HCT116 (cell line): Measurements from ENCODE around the gene TTLL3. TPM values are rescaled to one million over a fixed set of nuclear protein-coding genes. Genes with fewer than 3 reads are reported as not detected.

ENCODE experiments used
- ATAC-seq: fragments of 200-7000 bp; cut with Tn5 transposase; 2 replicates; pipeline ENCODE4 v1.9.1; 2020; ENCODE audit warnings: mild to moderate bottlenecking, moderate library complexity
- BruUV-seq: library from RNA; stranded (reverse); fragments of 400-500 nt; replicated peaks from 2 replicates; lab custom pipeline; 2021; lab: Mats Ljungman, UMichigan
- CTCF ChIA-PET: fragments of 300-600 bp; sonication (Branson Sonifier 250); formaldehyde crosslinking; loops from one replicate; lab custom pipeline; 2021; ENCODE audit warnings: antibody characterized with exemption; lab: Charles Lee
- POLR2A ChIA-PET: fragments of 300-600, 350-600 bp; sonication (Branson Sonifier 250); formaldehyde crosslinking; loops from one replicate; lab custom pipeline; 2021; ENCODE audit warnings: antibody characterized with exemption; lab: Charles Lee
- RAD21 ChIA-PET, 2 experiments: fragments of 300-600 bp; sonication (Branson Sonifier 250); formaldehyde crosslinking; loops; one replicate each; lab custom pipeline; 2023; ENCODE audit warnings: low total read pairs in 2 of 2; ENCODE audit not compliant: uncharacterized antibody in 2 of 2, unreplicated experiment in 2 of 2, low non-redundant PET in 1 of 2; lab: Charles Lee
- DNase-seq: peaks from one replicate; pipeline ENCODE4 v3.0.0-alpha.2; 2010; ENCODE audit warnings: low read depth, low spot score
- H2AFZ ChIP-seq: fragments of 200-600 bp; shearing (Covaris generic), sonication (generic); 2 replicates; pipeline ENCODE4 v1.6.1; 2017; ENCODE audit warnings: low read depth, mixed run types, mixed read lengths, antibody characterized with exemption, low read length; ENCODE audit not compliant: poor library complexity, severe bottlenecking
- H3K27ac ChIP-seq: 2 replicates; pipeline ENCODE4 v1.5.1; 2012; ENCODE audit warnings: low read depth, low read length
- H3K27me3 ChIP-seq: fragments of 200-600 bp; sonication (generic); 2 replicates; pipeline ENCODE4 v1.6.1; 2016; ENCODE audit warnings: mixed run types, low read length, mixed read lengths; ENCODE audit not compliant: insufficient read depth
- H3K36me3 ChIP-seq, 2 experiments: fragments of 200-500 bp in 1 of 2; fragments of 200-600 bp in 1 of 2; sonication (Bioruptor generic) in 1 of 2; sonication (generic) in 1 of 2; 2 replicates each; pipeline versions ENCODE4 v1.5.1 to v1.6.1; 2014 to 2016; ENCODE audit warnings: low read length in 2 of 2, inconsistent platforms in 1 of 2, mixed read lengths in 1 of 2, mixed run types in 1 of 2; ENCODE audit not compliant: insufficient read depth in 2 of 2, control insufficient read depth in 1 of 2
- H3K4me1 ChIP-seq, 2 experiments: fragments of 200-600 bp in 1 of 2; sonication (generic) in 1 of 2; 2 replicates each; pipeline versions ENCODE4 v1.5.1 to v1.6.1; 2012 to 2017; ENCODE audit warnings: low read length in 2 of 2, inconsistent platforms in 1 of 2, mild to moderate bottlenecking in 1 of 2, mixed read lengths in 1 of 2, mixed run types in 1 of 2, moderate library complexity in 1 of 2; ENCODE audit not compliant: insufficient read depth in 2 of 2, control insufficient read depth in 1 of 2
- H3K4me2 ChIP-seq: fragments of 200-600 bp; sonication (generic); 2 replicates; pipeline ENCODE4 v1.6.1; 2017; ENCODE audit warnings: mixed run types, low read length, mixed read lengths
- H3K4me3 ChIP-seq, 2 experiments: fragments of 200-600 bp in 1 of 2; sonication (generic) in 1 of 2; replicated peaks in 1 of 2; 2 replicates each; pipeline ENCODE4 v1.5.1; 2011 to 2016; ENCODE audit warnings: low read length in 2 of 2, control low read depth in 1 of 2, low read depth in 1 of 2, mild to moderate bottlenecking in 1 of 2, mixed read lengths in 1 of 2, mixed run types in 1 of 2
- H3K79me2 ChIP-seq: fragments of 200-600 bp; sonication (generic); 2 replicates; pipeline ENCODE4 v1.6.1; 2017; ENCODE audit warnings: mild to moderate bottlenecking, mixed run types, low read length, moderate library complexity, mixed read lengths; ENCODE audit not compliant: insufficient read depth
- H3K9ac ChIP-seq: fragments of 200-600 bp; sonication (generic); 2 replicates; pipeline ENCODE4 v1.6.1; 2016; ENCODE audit warnings: low read length, mixed read lengths
- H3K9me2 ChIP-seq: fragments of 200-600 bp; sonication (generic), shearing (Covaris generic); 2 replicates; pipeline ENCODE4 v1.6.1; 2017; ENCODE audit warnings: mixed run types, mild to moderate bottlenecking, moderate library complexity; ENCODE audit not compliant: insufficient read depth
- H3K9me3 ChIP-seq, 2 experiments: fragments of 200-500 bp in 1 of 2; fragments of 200-600 bp in 1 of 2; sonication (Bioruptor generic) in 1 of 2; sonication (generic) in 1 of 2; 2 replicates each; pipeline ENCODE4 v1.6.1; 2014 to 2017; ENCODE audit warnings: low read length in 2 of 2, mixed read lengths in 2 of 2, inconsistent platforms in 1 of 2, low read depth in 1 of 2, mild to moderate bottlenecking in 1 of 2, mixed run types in 1 of 2, moderate library complexity in 1 of 2; ENCODE audit not compliant: control insufficient read depth in 1 of 2, insufficient read depth in 1 of 2
- H4K20me1 ChIP-seq: fragments of 200-600 bp; sonication (generic), shearing (Covaris generic); 2 replicates; pipeline ENCODE4 v1.6.1; 2017; ENCODE audit warnings: mixed run types, mild to moderate bottlenecking, moderate library complexity; ENCODE audit not compliant: insufficient read depth
- ATF3 ChIP-seq: IDR thresholded peaks from 2 replicates; pipeline ENCODE4 v1.6.1; 2012
- CEBPB ChIP-seq: IDR thresholded peaks from 2 replicates; pipeline ENCODE4 v1.6.1; 2012; ENCODE audit warnings: low read depth
- ELF1 ChIP-seq: IDR thresholded peaks from 2 replicates; pipeline ENCODE4 v1.6.1; 2012; ENCODE audit warnings: low read depth, borderline replicate concordance
- EZH2 ChIP-seq: fragments of 200-600 bp; sonication (generic); IDR thresholded peaks from 2 replicates; pipeline ENCODE4 v1.6.1; 2017; ENCODE audit warnings: antibody characterized with exemption, mixed run types
- EZH2phosphoT487 ChIP-seq: fragments of 200-600 bp; IDR thresholded peaks from 2 replicates; pipeline ENCODE4 v1.6.1; 2018; ENCODE audit warnings: antibody characterized with exemption, borderline replicate concordance
- POLR2A ChIP-seq: IDR thresholded peaks from 2 replicates; pipeline ENCODE4 v1.7.0; 2011; ENCODE audit warnings: borderline replicate concordance; ENCODE audit not compliant: insufficient read depth, insufficient read length; ENCODE audit errors: extremely low read depth
- POLR2AphosphoS5 ChIP-seq: IDR thresholded peaks from 2 replicates; pipeline ENCODE4 v1.6.1; 2011; ENCODE audit warnings: mild to moderate bottlenecking, low read depth, low read length, moderate library complexity
- RAD21 ChIP-seq: IDR thresholded peaks from 2 replicates; pipeline ENCODE4 v1.6.1; 2012; ENCODE audit warnings: low read depth, mild to moderate bottlenecking
- SP1 ChIP-seq: IDR thresholded peaks from 2 replicates; pipeline ENCODE4 v1.6.1; 2012; ENCODE audit warnings: low read depth
- SRF ChIP-seq: IDR thresholded peaks from 2 replicates; pipeline ENCODE4 v1.6.1; 2012; ENCODE audit warnings: low read depth
- ZBTB33 ChIP-seq: IDR thresholded peaks from 2 replicates; pipeline ENCODE4 v1.6.1; 2011; ENCODE audit warnings: mild to moderate bottlenecking, low read length, moderate library complexity; ENCODE audit not compliant: insufficient replicate concordance; ENCODE audit errors: extremely low read depth
- ZFX ChIP-seq: fragments of 450-650 bp; IDR thresholded peaks from 2 replicates; pipeline ENCODE4 v1.6.1; 2017
- ZNF274 ChIP-seq: fragments of 200-500 bp; sonication (Bioruptor generic); IDR thresholded peaks from 2 replicates; pipeline ENCODE4 v1.6.1; 2014; ENCODE audit warnings: mild to moderate bottlenecking, low read depth, low read length, inconsistent platforms
- intact Hi-C: fragments of 100-400 bp; cut with micrococcal nuclease; formaldehyde crosslinking; loops from 2 replicates; pipeline ENCODE4 v1.10.0; 2022
- total RNA-seq: library from RNA; stranded (reverse); gene quantifications from one replicate; pipeline ENCODE4 v1.2.1, GENCODE V29; 2021; ENCODE audit not compliant: unreplicated experiment
- TF ChIP-seq, protein P1 (sequence below), 3 experiments: fragments of 200-600 bp in 1 of 3; sonication (generic) in 1 of 3; IDR thresholded peaks in 2 of 3; conservative IDR thresholded peaks in 1 of 3; 2 replicates each; pipeline ENCODE4 v1.5.1; 2012 to 2017; ENCODE audit warnings: low read depth in 2 of 3, low read length in 2 of 3, antibody characterized with exemption in 1 of 3, borderline replicate concordance in 1 of 3, control low read depth in 1 of 3, mild to moderate bottlenecking in 1 of 3, mixed read lengths in 1 of 3, mixed run types in 1 of 3, moderate library complexity in 1 of 3; ENCODE audit not compliant: insufficient read depth in 1 of 3

The TTLL3 gene
- total RNA-seq, 1 experiment from 2014 or later = 40.3 TPM

DNA sequence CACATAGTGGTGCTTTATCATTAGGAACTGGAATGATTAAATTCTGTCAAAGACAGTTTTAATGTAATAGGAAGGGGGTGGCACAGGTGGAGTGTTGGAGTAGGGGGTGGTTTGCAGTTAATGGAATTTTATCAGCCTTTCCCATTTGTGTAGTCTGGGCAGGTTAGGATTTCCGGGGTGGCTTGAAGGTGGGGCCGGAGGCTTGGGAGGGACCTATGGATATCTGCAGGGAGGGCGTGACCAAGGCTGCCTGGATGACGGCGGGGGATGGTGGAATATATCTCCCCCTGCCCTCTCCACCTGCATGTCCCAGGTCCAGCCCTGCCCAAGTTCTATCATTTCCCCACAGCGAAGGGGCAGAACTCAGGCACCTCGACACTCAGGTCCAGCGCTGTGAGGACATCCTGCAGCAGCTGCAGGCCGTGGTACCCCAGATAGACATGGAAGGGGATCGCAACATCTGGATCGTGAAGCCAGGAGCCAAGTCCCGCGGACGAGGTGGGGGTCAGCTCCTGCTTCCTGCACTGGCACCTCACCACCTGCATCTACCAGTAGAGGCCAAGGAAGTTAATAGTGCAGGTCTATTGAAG is 15.5 kb downstream of the TTLL3 start (continued):
- TF ChIP-seq POLR2AphosphoS5 (no peak), ATF3 (no peak), ELF1 (no peak), CEBPB (no peak), SP1 (no peak), POLR2A (no peak), EZH2phosphoT487 (no peak)

GRCh38 chr3:9826815-9827573 is 16.9 kb downstream of the TTLL3 start:
- Histone ChIP-seq H3K27ac (no peak overlapping the region), H3K79me2 (no peaks in the 10 kb centered on the region), H2AFZ (no peak overlapping the region), H3K4me2 (no peak overlapping the region), H3K4me1 (no peaks in the 10 kb centered on the region), H3K9me3 (no peaks in the 10 kb centered on the region), H3K4me3 (no peak overlapping the region), H4K20me1 (no peaks in the 10 kb centered on the region), H3K9ac (no peak overlapping the region), H3K27me3 (no peaks in the 10 kb centered on the region), H3K36me3 (peaks cover 5 to 12% of the 10 kb centered on the region in 2 experiments; a peak in 1 of 4 replicates), H3K9me2 (no peaks in the 10 kb centered on the region)
- RAD21 ChIA-PET = interaction anchor here in 1 of 2 experiments (0.5 kb wide), 1 partner anchor 160 kb away, joined by 6 read pairs; the partner anchor contains the start of gene EMC3
- TF ChIP-seq, protein P1, sequence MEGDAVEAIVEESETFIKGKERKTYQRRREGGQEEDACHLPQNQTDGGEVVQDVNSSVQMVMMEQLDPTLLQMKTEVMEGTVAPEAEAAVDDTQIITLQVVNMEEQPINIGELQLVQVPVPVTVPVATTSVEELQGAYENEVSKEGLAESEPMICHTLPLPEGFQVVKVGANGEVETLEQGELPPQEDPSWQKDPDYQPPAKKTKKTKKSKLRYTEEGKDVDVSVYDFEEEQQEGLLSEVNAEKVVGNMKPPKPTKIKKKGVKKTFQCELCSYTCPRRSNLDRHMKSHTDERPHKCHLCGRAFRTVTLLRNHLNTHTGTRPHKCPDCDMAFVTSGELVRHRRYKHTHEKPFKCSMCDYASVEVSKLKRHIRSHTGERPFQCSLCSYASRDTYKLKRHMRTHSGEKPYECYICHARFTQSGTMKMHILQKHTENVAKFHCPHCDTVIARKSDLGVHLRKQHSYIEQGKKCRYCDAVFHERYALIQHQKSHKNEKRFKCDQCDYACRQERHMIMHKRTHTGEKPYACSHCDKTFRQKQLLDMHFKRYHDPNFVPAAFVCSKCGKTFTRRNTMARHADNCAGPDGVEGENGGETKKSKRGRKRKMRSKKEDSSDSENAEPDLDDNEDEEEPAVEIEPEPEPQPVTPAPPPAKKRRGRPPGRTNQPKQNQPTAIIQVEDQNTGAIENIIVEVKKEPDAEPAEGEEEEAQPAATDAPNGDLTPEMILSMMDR (IDR thresholded peaks at IDR 0.05 in 2 of 3, conservative IDR thresholded peaks at IDR 0.05 in 1 of 3; ENCODE audit: borderline replicate concordance in 1 of 3, insufficient read depth in 1 of 3, low read depth in 2 of 3, low read length in 2 of 3) = peak; percentile 39 to 49 (median 43); a peak in 5 of 6 replicates
- TF ChIP-seq EZH2 = no peak
- no peak for TF ChIP-seq ZNF274
- TF ChIP-seq EZH2phosphoT487 = no peak
- TF ChIP-seq SRF = no peak
- TF ChIP-seq ZBTB33 = no peak
- peak; percentile 60 for TF ChIP-seq RAD21
- TF ChIP-seq ZFX = no peak
- no peak for TF ChIP-seq CEBPB
- peak; percentile 95 for ATAC-seq
- POLR2A ChIA-PET = interaction anchor here (0.6 kb wide), 1 partner anchor 9 kb away, joined by 4 read pairs; no protein-coding TSS in a partner anchor
- no peak for DNase-seq
- BruUV-seq = no TSS peak
- CTCF ChIA-PET = interaction anchor here (0.7 to 2.1 kb wide), 2 partner anchors 111 to 119 kb away, joined by 3 to 7 read pairs; no protein-coding TSS in a partner anchor
- intact Hi-C loops = no loop called here
